Sigmoid colon (tissue), 4 donors: ENCODE data around the gene SMIM32.

Experiments used
- EP300 ChIP-seq, 4 donors: sonication (generic); formaldehyde crosslinking; IDR thresholded peaks; one replicate each; pipeline ENCODE4 v1.6.1; 2017; ENCODE audit warnings: antibody characterized with exemption in 4 of 4
- POLR2A ChIP-seq, 2 donors: fragments of 450-650 bp; IDR thresholded peaks; one replicate each; pipeline ENCODE4 v1.6.1; 2016; ENCODE audit warnings: antibody characterized with exemption in 2 of 2, mild to moderate bottlenecking in 2 of 2, moderate library complexity in 2 of 2
- POLR2AphosphoS5 ChIP-seq, 4 donors: sonication (generic); formaldehyde crosslinking; IDR thresholded peaks; one replicate each; pipeline ENCODE4 v1.6.1; 2017; ENCODE audit warnings: antibody characterized with exemption in 4 of 4
- TF ChIP-seq, protein P1 (sequence below), 4 experiments: fragments of 450-650 bp in 3 of 4; fragments of 200-600 bp in 1 of 4; IDR thresholded peaks; one replicate each; pipeline ENCODE4 v1.5.1; 2016 to 2019; ENCODE audit warnings: antibody characterized with exemption in 4 of 4, mild to moderate bottlenecking in 3 of 4, moderate library complexity in 2 of 4

DNA sequence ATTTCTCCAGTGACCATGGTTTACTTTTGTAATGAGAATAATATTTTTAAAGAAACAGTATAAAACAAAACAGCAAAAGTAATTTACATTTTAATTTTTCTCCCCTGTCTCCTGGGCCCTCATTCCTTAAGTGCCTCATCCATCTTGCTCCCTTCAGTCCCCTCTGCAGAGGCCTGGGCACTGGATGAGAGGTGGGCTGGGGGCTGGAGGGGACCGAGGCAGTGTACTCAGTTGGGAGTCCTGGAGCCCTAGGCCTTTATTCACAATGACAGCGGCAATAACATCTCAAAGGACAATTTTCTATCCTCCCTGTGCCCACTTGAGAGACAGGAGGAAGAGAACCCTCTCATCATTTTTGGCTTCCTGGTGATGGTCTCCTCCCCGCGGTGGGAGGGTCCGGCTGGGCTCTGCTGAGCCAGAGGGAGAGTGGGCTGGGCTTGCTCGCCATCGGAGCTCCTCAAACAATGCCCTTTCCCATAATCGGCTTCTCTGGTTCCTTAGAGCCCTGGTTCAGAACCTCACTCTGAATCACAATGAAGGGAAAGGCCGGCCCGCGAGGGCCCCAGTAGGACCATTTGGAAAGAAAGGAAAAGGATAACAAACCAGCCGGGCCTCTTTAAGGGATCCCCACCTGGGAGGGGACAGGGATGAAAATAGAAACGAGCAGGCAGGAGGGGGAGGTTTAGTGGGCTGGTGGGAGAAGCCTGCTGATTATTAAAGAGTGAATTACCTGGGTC, 9.7 kb upstream of the SMIM32 start:
- TF ChIP-seq, protein P1, sequence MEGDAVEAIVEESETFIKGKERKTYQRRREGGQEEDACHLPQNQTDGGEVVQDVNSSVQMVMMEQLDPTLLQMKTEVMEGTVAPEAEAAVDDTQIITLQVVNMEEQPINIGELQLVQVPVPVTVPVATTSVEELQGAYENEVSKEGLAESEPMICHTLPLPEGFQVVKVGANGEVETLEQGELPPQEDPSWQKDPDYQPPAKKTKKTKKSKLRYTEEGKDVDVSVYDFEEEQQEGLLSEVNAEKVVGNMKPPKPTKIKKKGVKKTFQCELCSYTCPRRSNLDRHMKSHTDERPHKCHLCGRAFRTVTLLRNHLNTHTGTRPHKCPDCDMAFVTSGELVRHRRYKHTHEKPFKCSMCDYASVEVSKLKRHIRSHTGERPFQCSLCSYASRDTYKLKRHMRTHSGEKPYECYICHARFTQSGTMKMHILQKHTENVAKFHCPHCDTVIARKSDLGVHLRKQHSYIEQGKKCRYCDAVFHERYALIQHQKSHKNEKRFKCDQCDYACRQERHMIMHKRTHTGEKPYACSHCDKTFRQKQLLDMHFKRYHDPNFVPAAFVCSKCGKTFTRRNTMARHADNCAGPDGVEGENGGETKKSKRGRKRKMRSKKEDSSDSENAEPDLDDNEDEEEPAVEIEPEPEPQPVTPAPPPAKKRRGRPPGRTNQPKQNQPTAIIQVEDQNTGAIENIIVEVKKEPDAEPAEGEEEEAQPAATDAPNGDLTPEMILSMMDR (IDR thresholded peaks at IDR 0.05) = no peak
- TF ChIP-seq POLR2A (IDR thresholded peaks at IDR 0.05) = no peak
- TF ChIP-seq POLR2AphosphoS5 (IDR thresholded peaks at IDR 0.05) = no peak
- no peak for TF ChIP-seq EP300 (IDR thresholded peaks at IDR 0.05)
